CD4-positive, alpha-beta T cell (primary cell): ENCODE data around the gene ZNF506. TPM values are rescaled to one million over a fixed set of nuclear protein-coding genes. Genes with fewer than 3 reads are reported as not detected.
"Not testable (repeated sequence)": the region's sequence is repeated elsewhere in the genome, so short reads cannot be mapped to it uniquely, and the experiment has no call there.

Source experiments
- ATAC-seq: fragments of 200-7000 bp; cut with Tn5 transposase; one replicate; pipeline ENCODE4 v1.10.0; 2022; ENCODE audit warnings: mild to moderate bottlenecking; ENCODE audit not compliant: poor library complexity
- CTCF ChIA-PET: fragments of 350-600 bp; sonication (Branson Sonifier 250); formaldehyde crosslinking; loops from one replicate; lab custom pipeline; 2021; ENCODE audit warnings: antibody characterized with exemption, inconsistent platforms; lab: Charles Lee
- POLR2A ChIA-PET: fragments of 350-600 bp; sonication (Branson Sonifier 250); formaldehyde crosslinking; loops from one replicate; lab custom pipeline; 2021; ENCODE audit warnings: antibody characterized with exemption, inconsistent platforms; lab: Charles Lee
- DNase-seq, 14 experiments: peaks; one replicate each; pipeline ENCODE4 v3.0.0-alpha.2; 2013 to 2020; ENCODE audit warnings: mixed read lengths in 2 of 14
- H3K27ac ChIP-seq, 2 donors: one replicate each; pipeline versions ENCODE4 v1.5.1 to v1.7.0; 2013; ENCODE audit warnings: low read length in 2 of 2, low read depth in 1 of 2, mild to moderate bottlenecking in 1 of 2
- H3K27me3 ChIP-seq, 2 experiments: 1 replicate in 1 of 2; 2 replicates in 1 of 2; pipeline versions ENCODE4 v1.6.1 to v1.7.0; 2013; ENCODE audit warnings: low read length in 2 of 2, control low read depth in 1 of 2, mild to moderate bottlenecking in 1 of 2, moderate library complexity in 1 of 2; ENCODE audit not compliant: insufficient read depth in 2 of 2, control insufficient read depth in 1 of 2
- H3K36me3 ChIP-seq: one replicate; pipeline ENCODE4 v1.6.1; 2013; ENCODE audit warnings: low read length, control low read depth; ENCODE audit not compliant: insufficient read depth
- H3K4me1 ChIP-seq: one replicate; pipeline ENCODE4 v1.6.1; 2013; ENCODE audit warnings: low read length, control low read depth; ENCODE audit not compliant: insufficient read depth
- H3K4me3 ChIP-seq: one replicate; pipeline ENCODE4 v1.5.1; 2013; ENCODE audit warnings: mild to moderate bottlenecking, low read length, moderate library complexity
- H3K9me3 ChIP-seq, 2 experiments: 1 replicate in 1 of 2; 2 replicates in 1 of 2; pipeline versions ENCODE4 v1.6.1 to v1.7.0; 2013; ENCODE audit warnings: low read length in 2 of 2, mild to moderate bottlenecking in 2 of 2, control low read depth in 1 of 2, moderate library complexity in 1 of 2; ENCODE audit not compliant: control insufficient read depth in 1 of 2, insufficient read depth in 1 of 2
- H3K27ac Mint-ChIP-seq: one replicate; pipeline ENCODE4 v1.8.0; 2020; ENCODE audit warnings: mixed read lengths
- H3K27me3 Mint-ChIP-seq: one replicate; pipeline ENCODE4 v1.8.0; 2021; ENCODE audit warnings: mixed read lengths
- H3K36me3 Mint-ChIP-seq: one replicate; pipeline ENCODE4 v1.8.0; 2021; ENCODE audit warnings: low read depth, mixed read lengths
- H3K4me1 Mint-ChIP-seq: one replicate; pipeline ENCODE4 v1.8.0; 2021; ENCODE audit warnings: low read depth, mixed read lengths
- H3K4me3 Mint-ChIP-seq: one replicate; pipeline ENCODE4 v1.8.0; 2020; ENCODE audit warnings: mild to moderate bottlenecking, mixed read lengths
- H3K9me3 Mint-ChIP-seq: one replicate; pipeline ENCODE4 v1.8.0; 2020; ENCODE audit warnings: mixed read lengths
- intact Hi-C, 2 experiments: fragments of 100-400 bp; cut with DNase I in 1 of 2; cut with micrococcal nuclease in 1 of 2; formaldehyde crosslinking; loops; one replicate each; pipeline versions ENCODE4 v1.15.1 to v1.9.0; 2023 to 2025; cut with DNase I, micrococcal nuclease
- total RNA-seq, 174 experiments: library from RNA in 2 of 174; stranded (reverse) in 2 of 174; gene quantifications; one replicate each; pipeline ENCODE4 v1.2.3 and lab custom pipeline; 2021 to 2026
- TF ChIP-seq, protein P1 (sequence below): fragments of 200-600 bp; IDR thresholded peaks from one replicate; pipeline ENCODE4 v1.8.0; 2022; ENCODE audit warnings: antibody characterized with exemption, mild to moderate bottlenecking

The ZNF506 gene
- total RNA-seq, 2 experiments from 2014 or later, result 48.0 to 50.7 TPM

DNA sequence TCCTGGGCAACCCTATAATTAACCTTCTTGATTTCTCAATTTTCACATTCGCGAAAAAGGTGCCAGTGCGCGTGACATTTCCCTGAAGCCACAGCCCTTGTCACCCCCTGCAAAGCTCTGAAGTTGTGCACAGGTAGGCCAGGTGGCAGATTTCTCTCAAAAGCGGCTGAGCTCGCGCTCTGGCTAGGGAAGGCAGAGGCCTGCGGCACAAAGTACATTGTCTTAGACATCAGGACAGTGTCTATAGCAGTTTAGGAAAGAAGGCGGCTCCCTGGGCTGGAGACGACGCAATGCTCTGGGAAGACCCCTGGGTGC, 45.7 kb downstream of the ZNF506 start:
- peak overlapping the region; percentile 94 for H3K4me3 Mint-ChIP-seq
- H3K4me3 ChIP-seq, result peak overlapping the region; percentile 85

DNA sequence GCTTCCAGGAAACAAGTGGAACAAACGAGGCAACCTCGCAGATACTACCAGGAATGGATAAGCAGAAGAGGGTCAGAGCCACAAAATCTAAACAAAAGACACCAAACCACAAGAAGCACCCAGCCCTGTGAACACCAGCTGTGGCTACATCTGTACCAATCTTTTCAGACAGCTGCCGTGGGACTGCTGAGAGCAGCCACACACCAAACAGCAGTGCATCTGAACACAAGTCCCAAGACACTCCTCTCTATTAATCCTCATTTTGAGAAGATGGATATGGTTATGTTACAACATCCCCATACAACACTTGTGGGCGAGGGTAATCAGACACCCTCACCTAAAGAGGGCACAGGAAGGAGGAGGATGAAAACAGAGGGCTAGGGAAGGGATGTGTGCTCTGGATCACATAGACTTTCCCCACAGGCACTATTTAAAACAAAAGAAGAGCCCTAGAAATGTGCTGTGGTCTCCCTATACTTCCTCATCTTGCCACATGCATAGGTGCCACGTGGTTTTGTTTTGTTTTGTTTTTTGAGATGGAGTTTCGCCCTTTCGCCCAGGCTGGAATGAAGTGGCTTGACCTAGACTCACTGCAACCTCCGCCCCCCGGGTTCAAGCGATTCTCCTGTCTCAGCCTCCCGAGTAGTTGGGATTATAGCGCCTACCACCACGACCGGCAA, 47.1 kb downstream of the ZNF506 start:
- TF ChIP-seq, protein P1, sequence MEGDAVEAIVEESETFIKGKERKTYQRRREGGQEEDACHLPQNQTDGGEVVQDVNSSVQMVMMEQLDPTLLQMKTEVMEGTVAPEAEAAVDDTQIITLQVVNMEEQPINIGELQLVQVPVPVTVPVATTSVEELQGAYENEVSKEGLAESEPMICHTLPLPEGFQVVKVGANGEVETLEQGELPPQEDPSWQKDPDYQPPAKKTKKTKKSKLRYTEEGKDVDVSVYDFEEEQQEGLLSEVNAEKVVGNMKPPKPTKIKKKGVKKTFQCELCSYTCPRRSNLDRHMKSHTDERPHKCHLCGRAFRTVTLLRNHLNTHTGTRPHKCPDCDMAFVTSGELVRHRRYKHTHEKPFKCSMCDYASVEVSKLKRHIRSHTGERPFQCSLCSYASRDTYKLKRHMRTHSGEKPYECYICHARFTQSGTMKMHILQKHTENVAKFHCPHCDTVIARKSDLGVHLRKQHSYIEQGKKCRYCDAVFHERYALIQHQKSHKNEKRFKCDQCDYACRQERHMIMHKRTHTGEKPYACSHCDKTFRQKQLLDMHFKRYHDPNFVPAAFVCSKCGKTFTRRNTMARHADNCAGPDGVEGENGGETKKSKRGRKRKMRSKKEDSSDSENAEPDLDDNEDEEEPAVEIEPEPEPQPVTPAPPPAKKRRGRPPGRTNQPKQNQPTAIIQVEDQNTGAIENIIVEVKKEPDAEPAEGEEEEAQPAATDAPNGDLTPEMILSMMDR, result no peak
- Histone ChIP-seq H3K27ac (no peak overlapping the region), H3K27me3 (no peaks in the 10 kb centered on the region), H3K9me3 (no peaks in the 10 kb centered on the region), H3K4me1 (peaks cover 26% of the 10 kb centered on the region), H3K36me3 (no peaks in the 10 kb centered on the region), H3K4me3 (no peak overlapping the region)
- peak overlapping the region; percentile 17 for H3K27ac Mint-ChIP-seq
- POLR2A ChIA-PET, result interaction anchor here (1.0 to 3.4 kb wide), 2 partner anchors 47 to 91 kb away, joined by 3 to 99 read pairs; partner anchors contain the start of genes ZNF253 and ZNF506
- no peaks in the 10 kb centered on the region for H3K27me3 Mint-ChIP-seq
- CTCF ChIA-PET, result no interaction called here
- DNase-seq (no peak), ATAC-seq (no peak)
- peaks cover 32% of the 10 kb centered on the region for H3K36me3 Mint-ChIP-seq
- intact Hi-C loops, result loop anchor here (5.0 to 10.0 kb wide), 5 partner anchors 42 to 450 kb away; partner anchors contain the start of genes MAU2 (in 1 of the 2), NDUFA13 (in 1 of the 2), SUGP1 (in 1 of the 2) and TSSK6 (in 1 of the 2)
- peak overlapping the region; percentile 27 for H3K4me3 Mint-ChIP-seq
- no peaks in the 10 kb centered on the region for H3K9me3 Mint-ChIP-seq
- H3K4me1 Mint-ChIP-seq, result peaks cover 50% of the 10 kb centered on the region

More for the DNA sequence above, 45.7 kb downstream of the ZNF506 start:
- DNase-seq (peak in 4 of 14 experiments; percentile 2 to 36 (median 6)), ATAC-seq (peak; percentile 21)
- CTCF ChIA-PET, result interaction anchor here (0.9 to 2.8 kb wide), 9 partner anchors 14 to 170 kb away, joined by 3 to 7 read pairs (median 4); partner anchors contain the start of genes GMIP, ZNF14 and ZNF506
- Histone ChIP-seq H3K36me3 (no peaks in the 10 kb centered on the region), H3K4me1 (peaks cover 26% of the 10 kb centered on the region), H3K27me3 (no peaks in the 10 kb centered on the region), H3K9me3 (no peaks in the 10 kb centered on the region), H3K27ac (peak overlapping the region; percentile 55 to 74)
- intact Hi-C loops, result loop anchor here (1.0 to 10.0 kb wide), 11 partner anchors 41 to 451 kb away; partner anchors contain the start of genes ZNF14 (in 2 of the 2), ZNF253 (in 2 of the 2), ZNF506 (in 2 of the 2) and ATP13A1 (in 1 of the 2)
- no peaks in the 10 kb centered on the region for H3K27me3 Mint-ChIP-seq
- H3K9me3 Mint-ChIP-seq, result no peaks in the 10 kb centered on the region
- H3K4me1 Mint-ChIP-seq, result peaks cover 52% of the 10 kb centered on the region
- peak overlapping the region; percentile 89 for H3K27ac Mint-ChIP-seq
- TF ChIP-seq, protein P1, result no peak
- peaks cover 43% of the 10 kb centered on the region for H3K36me3 Mint-ChIP-seq
- POLR2A ChIA-PET, result interaction anchor here (0.8 to 3.7 kb wide), 26 partner anchors 9 to 1991 kb away, joined by 3 to 99 read pairs (median 5); partner anchors contain the start of genes ATP13A1, LPAR2, ZNF100 and ZNF101

DNA sequence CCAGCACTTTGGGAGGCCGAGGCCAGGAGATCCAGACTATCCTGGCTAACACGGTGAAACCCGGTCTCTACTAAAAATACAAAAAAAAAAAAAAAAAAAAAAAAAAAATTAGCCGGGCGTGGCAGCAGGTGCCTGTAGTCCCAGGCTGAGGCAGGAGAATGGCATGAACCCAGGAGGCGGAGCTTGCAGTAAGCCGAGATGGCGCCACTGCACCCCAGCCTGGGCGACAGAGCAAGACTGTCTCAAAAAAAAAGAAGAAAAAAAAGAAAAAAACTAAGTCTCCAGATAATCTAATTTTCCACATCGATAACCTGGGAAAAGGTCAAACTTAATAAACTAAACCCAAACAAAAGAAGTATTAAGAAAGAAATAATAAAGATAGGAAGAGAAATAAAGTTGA, 49.6 kb downstream of the ZNF506 start:
- H3K4me3 ChIP-seq, H3K4me3 Mint-ChIP-seq, H3K27me3 Mint-ChIP-seq, CTCF ChIA-PET, H3K27ac ChIP-seq, H3K27ac Mint-ChIP-seq, ATAC-seq, H3K9me3 ChIP-seq, H3K9me3 Mint-ChIP-seq, H3K36me3 ChIP-seq, DNase-seq, H3K27me3 ChIP-seq: not testable (repeated sequence)
- POLR2A ChIA-PET, result interaction anchor here (0.6 kb wide), 1 partner anchor 104 kb away, joined by 3 read pairs; the partner anchor contains the start of gene ZNF101
- intact Hi-C loops, result loop anchor here in 1 of 2 experiments (10.0 kb wide), 1 partner anchor 447 kb away; the partner anchor contains the start of genes MAU2 and SUGP1
- peaks cover 15% of the 10 kb centered on the region for H3K36me3 Mint-ChIP-seq
- H3K4me1 Mint-ChIP-seq, result peaks cover 28% of the 10 kb centered on the region
- peaks cover 14% of the 10 kb centered on the region for H3K4me1 ChIP-seq

DNA sequence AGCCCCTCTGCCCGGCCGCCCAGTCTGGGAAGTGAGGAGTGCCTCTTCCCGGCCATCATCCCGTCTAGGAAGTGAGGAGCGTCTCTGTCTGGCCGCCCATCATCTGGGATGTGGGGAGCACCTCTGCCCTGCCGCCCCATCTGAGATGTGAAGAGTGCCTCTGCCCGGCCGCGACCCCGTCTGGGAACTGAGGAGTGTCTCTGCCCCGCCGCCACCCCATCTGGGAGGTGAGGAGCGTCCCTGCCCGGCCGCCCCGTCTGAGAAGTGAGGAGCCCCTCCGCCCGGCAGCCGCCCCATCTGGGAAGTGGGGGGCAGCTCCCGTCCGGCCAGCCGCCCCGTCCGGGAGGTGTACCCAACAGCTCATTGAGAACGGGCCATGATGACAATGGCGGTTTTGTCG, 51.6 kb downstream of the ZNF506 start:
- H3K27me3 ChIP-seq, H3K36me3 ChIP-seq, H3K27ac ChIP-seq, H3K4me3 ChIP-seq, ATAC-seq, H3K4me1 ChIP-seq, H3K9me3 Mint-ChIP-seq, H3K4me3 Mint-ChIP-seq, H3K9me3 ChIP-seq, H3K27ac Mint-ChIP-seq, CTCF ChIA-PET, POLR2A ChIA-PET, H3K27me3 Mint-ChIP-seq, H3K36me3 Mint-ChIP-seq, DNase-seq: not testable (repeated sequence)
- intact Hi-C loops, result loop anchor here in 1 of 2 experiments (10.0 kb wide), 1 partner anchor 445 kb away; the partner anchor contains the start of genes MAU2 and SUGP1
- peaks cover 13% of the 10 kb centered on the region for H3K4me1 Mint-ChIP-seq
